ENCODE data around the gene GCSAM.

Gene GCSAM

GRCh38 chr3:112141293-112141692 is 8.2 kb upstream of the GCSAM start:
- H3K4me2 ChIP-seq (ENCODE audit: low read depth, low read length, poor library complexity, severe bottlenecking): no peak overlapping the region
- H3K36me3 ChIP-seq (ENCODE audit: low read length): no peaks in the 10 kb centered on the region
- no peaks in the 10 kb centered on the region for H3K27me3 ChIP-seq (ENCODE audit: low read length)
- H3F3A ChIP-seq (ENCODE audit: insufficient read depth): peaks cover 5% of the 10 kb centered on the region
- H3K27ac ChIP-seq (ENCODE audit: low read depth, low read length): no peak overlapping the region
- TF ChIP-seq EZH2phosphoT487 (conservative IDR thresholded peaks at IDR 0.05; ENCODE audit: low read length) (no peak), CTCF (IDR thresholded peaks at IDR 0.05; ENCODE audit: insufficient read depth, low read length, poor library complexity, severe bottlenecking) (no peak)
- no peak overlapping the region for H2AFZ ChIP-seq (ENCODE audit: low read depth, low read length, severe bottlenecking)
- no peak overlapping the region for H3K9ac ChIP-seq (ENCODE audit: low read length)
- H3K9me3 ChIP-seq (ENCODE audit: insufficient read depth, low read length): peaks cover 4% of the 10 kb centered on the region; the same call in 1 of the 2 replicates
- H3K9me2 ChIP-seq (replicated peaks; ENCODE audit: insufficient read depth, low read length): no peaks in the 10 kb centered on the region
- H3K79me2 ChIP-seq (ENCODE audit: insufficient read depth, low read length): no peaks in the 10 kb centered on the region
- no peak overlapping the region for H3K4me3 ChIP-seq (ENCODE audit: insufficient read depth, low read length, poor library complexity, severe bottlenecking)
- no peaks in the 10 kb centered on the region for H4K20me1 ChIP-seq (ENCODE audit: low read depth, low read length)

DNA sequence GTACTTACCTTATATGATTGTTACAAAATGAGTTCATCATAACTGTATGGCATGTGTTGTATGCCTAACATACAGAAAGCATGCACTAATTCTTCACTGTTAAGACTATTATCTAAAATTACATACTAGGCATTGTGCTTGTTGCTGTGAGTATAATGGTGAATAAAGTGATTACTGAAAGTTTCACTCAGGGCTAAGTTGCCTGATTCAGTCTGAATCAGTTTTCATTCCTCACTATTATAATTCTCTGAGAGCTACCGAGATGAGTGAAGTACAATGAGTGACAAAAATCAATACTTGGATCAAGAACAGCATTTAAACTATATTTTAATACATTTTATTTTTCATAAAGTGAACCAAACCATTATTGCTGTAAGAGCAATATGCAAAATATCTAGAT is 7.5 kb upstream of the GCSAM start:
- Histone ChIP-seq H3K27me3 (ENCODE audit: low read length) (no peaks in the 10 kb centered on the region), H3K9me3 (ENCODE audit: insufficient read depth, low read length) (peaks cover 4% of the 10 kb centered on the region; the same call in 1 of the 2 replicates), H4K20me1 (ENCODE audit: low read depth, low read length) (no peaks in the 10 kb centered on the region), H3K9ac (ENCODE audit: low read length) (no peak overlapping the region), H3K27ac (ENCODE audit: low read depth, low read length) (no peak overlapping the region), H3K79me2 (ENCODE audit: insufficient read depth, low read length) (no peaks in the 10 kb centered on the region), H3K4me3 (ENCODE audit: insufficient read depth, low read length, poor library complexity, severe bottlenecking) (no peak overlapping the region), H3F3A (ENCODE audit: insufficient read depth) (peaks cover 12% of the 10 kb centered on the region), H3K9me2 (replicated peaks; ENCODE audit: insufficient read depth, low read length) (no peaks in the 10 kb centered on the region), H2AFZ (ENCODE audit: low read depth, low read length, severe bottlenecking) (no peak overlapping the region), H3K4me2 (ENCODE audit: low read depth, low read length, poor library complexity, severe bottlenecking) (no peak overlapping the region), H3K36me3 (ENCODE audit: low read length) (no peaks in the 10 kb centered on the region)
- TF ChIP-seq EZH2phosphoT487 (conservative IDR thresholded peaks at IDR 0.05; ENCODE audit: low read length): no peak
- no peak for TF ChIP-seq CTCF (IDR thresholded peaks at IDR 0.05; ENCODE audit: insufficient read depth, low read length, poor library complexity, severe bottlenecking)

DNA sequence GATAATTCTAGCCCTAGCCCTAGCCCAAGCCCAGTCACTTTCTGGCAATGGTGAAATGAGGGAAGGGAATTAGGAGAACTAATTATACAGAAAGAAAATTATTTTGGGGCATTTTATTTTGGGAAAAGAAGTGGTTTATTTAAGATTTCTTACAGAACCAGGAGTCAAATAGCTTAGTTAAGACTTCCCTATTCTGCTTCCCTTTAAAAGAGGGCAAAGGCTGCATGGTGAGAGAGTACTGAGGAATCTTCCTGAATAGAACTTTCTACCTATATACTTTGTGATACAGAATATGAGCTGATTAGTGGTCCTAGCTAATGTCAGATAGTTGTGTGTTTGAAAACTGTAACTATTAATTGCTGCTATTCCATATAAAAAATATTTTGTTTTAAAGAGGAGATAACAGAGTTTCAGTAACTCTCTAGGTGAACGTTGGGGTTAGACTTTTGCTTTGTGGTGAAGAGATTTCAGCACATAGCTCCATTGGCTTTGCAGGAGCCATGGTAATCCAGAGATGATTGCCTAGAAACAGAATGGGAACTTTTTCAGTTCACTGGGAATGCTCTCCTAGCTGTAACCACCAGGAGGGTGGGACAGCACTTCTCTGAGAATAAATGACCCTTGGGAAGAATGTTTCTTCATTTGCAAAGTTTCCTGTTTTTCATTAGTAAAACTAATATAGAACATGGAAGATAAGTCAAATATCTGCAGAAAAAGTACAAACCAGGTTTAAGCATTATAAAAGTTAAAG is 5.3 kb upstream of the GCSAM start:
- H3K36me3 ChIP-seq (ENCODE audit: low read length): no peaks in the 10 kb centered on the region
- no peak overlapping the region for H3K4me3 ChIP-seq (ENCODE audit: insufficient read depth, low read length, poor library complexity, severe bottlenecking)
- no peaks in the 10 kb centered on the region for H3K9me3 ChIP-seq (ENCODE audit: insufficient read depth, low read length)
- no peak overlapping the region for H3K27ac ChIP-seq (ENCODE audit: low read depth, low read length)
- peak overlapping the region; percentile 86 for H2AFZ ChIP-seq (ENCODE audit: low read depth, low read length, severe bottlenecking)
- no peaks in the 10 kb centered on the region for H3K27me3 ChIP-seq (ENCODE audit: low read length)
- H3F3A ChIP-seq (ENCODE audit: insufficient read depth): peaks cover 25% of the 10 kb centered on the region
- no peak for TF ChIP-seq CTCF (IDR thresholded peaks at IDR 0.05; ENCODE audit: insufficient read depth, low read length, poor library complexity, severe bottlenecking)
- no peak for TF ChIP-seq EZH2phosphoT487 (conservative IDR thresholded peaks at IDR 0.05; ENCODE audit: low read length)
- H4K20me1 ChIP-seq (ENCODE audit: low read depth, low read length): no peaks in the 10 kb centered on the region
- no peak overlapping the region for H3K4me2 ChIP-seq (ENCODE audit: low read depth, low read length, poor library complexity, severe bottlenecking)
- H3K79me2 ChIP-seq (ENCODE audit: insufficient read depth, low read length): peaks cover 2% of the 10 kb centered on the region; the same call in 1 of the 2 replicates
- H3K9me2 ChIP-seq (replicated peaks; ENCODE audit: insufficient read depth, low read length): no peaks in the 10 kb centered on the region
- H3K9ac ChIP-seq (ENCODE audit: low read length): no peak overlapping the region

Measured in SU-DHL-6 (cell line).